HG03108 (cell line): Measurements from ENCODE around the gene MAP6D1.
"Not testable (repeated sequence)": the region's sequence is repeated elsewhere in the genome, so short reads cannot be mapped to it uniquely, and the experiment has no call there.

Experiments
- ATAC-seq: cut with Tn5 transposase; IDR thresholded peaks from one replicate; pipeline ENCODE4 v1.9.1; 2021; ENCODE audit warnings: moderate library complexity; ENCODE audit not compliant: unreplicated experiment

The MAP6D1 gene

GRCh38 chr3:183801601-183802000, 23.8 kb downstream of the MAP6D1 start:
- ATAC-seq = no peak

GRCh38 chr3:183800243-183800863, 25.0 kb downstream of the MAP6D1 start:
- no peak for ATAC-seq

- ATAC-seq = no peak
Measured at GRCh38 chr3:183799461-183799860, 25.9 kb downstream of the MAP6D1 start.

- no peak for ATAC-seq
Measured at GRCh38 chr3:183797996-183798395, 27.4 kb downstream of the MAP6D1 start.

- ATAC-seq = no peak
Measured at GRCh38 chr3:183796372-183796771, 29.0 kb downstream of the MAP6D1 start.

- ATAC-seq = no peak
Measured at GRCh38 chr3:183794452-183794851, 30.9 kb downstream of the MAP6D1 start.

GRCh38 chr3:183792976-183793375, 32.4 kb downstream of the MAP6D1 start:
- ATAC-seq = no peak

- no peak for ATAC-seq
Measured at GRCh38 chr3:183790700-183791099, 34.7 kb downstream of the MAP6D1 start.

- ATAC-seq = no peak
Measured at GRCh38 chr3:183789826-183790225, 35.6 kb downstream of the MAP6D1 start.

- ATAC-seq = not testable (repeated sequence)
Measured at GRCh38 chr3:183784503-183784902, 40.9 kb downstream of the MAP6D1 start.

- no peak for ATAC-seq
Measured at GRCh38 chr3:183782576-183783276, 42.7 kb downstream of the MAP6D1 start.

- ATAC-seq = no peak
Measured at GRCh38 chr3:183781246-183781645, 44.1 kb downstream of the MAP6D1 start.

GRCh38 chr3:183779896-183780465, 45.4 kb downstream of the MAP6D1 start:
- no peak for ATAC-seq

- ATAC-seq = no peak
Measured at GRCh38 chr3:183777016-183777618, 48.3 kb downstream of the MAP6D1 start.

- not testable (repeated sequence) for ATAC-seq
Measured at GRCh38 chr3:183776451-183776850, 48.9 kb downstream of the MAP6D1 start.

GRCh38 chr3:183775781-183776180, 49.6 kb downstream of the MAP6D1 start:
- no peak for ATAC-seq

GRCh38 chr3:183774631-183775030, 50.7 kb downstream of the MAP6D1 start:
- no peak for ATAC-seq

GRCh38 chr3:183769453-183769852, 55.9 kb downstream of the MAP6D1 start:
- ATAC-seq = no peak

GRCh38 chr3:183768114-183768513, 57.3 kb downstream of the MAP6D1 start:
- ATAC-seq = no peak

GRCh38 chr3:183766745-183767606, 58.4 kb downstream of the MAP6D1 start:
- no peak for ATAC-seq

- no peak for ATAC-seq
Measured at GRCh38 chr3:183766107-183766506, 59.3 kb downstream of the MAP6D1 start.
